Skin of body (tissue), 2 donors: Measurements from ENCODE around the gene MRPS22. TPM values are rescaled to one million over a fixed set of nuclear protein-coding genes. Genes with fewer than 3 reads are reported as not detected.
A peak's percentile ranks its signal among the peaks of the same experiment; 100 is the strongest.
"Not testable (repeated sequence)": the region's sequence is repeated elsewhere in the genome, so short reads cannot be mapped to it uniquely, and the experiment has no call there.

Source experiments
- DNase-seq: peaks from one replicate; lab custom pipeline; 2025; lab: John Stamatoyannopoulos, UW
- total RNA-seq: library from RNA; depleted of rRNA; stranded (reverse); fragments of >200 nt; gene quantifications from one replicate; pipeline ENCODE4 v1.2.3, GENCODE V29; 2014

MRPS22 gene
- total RNA-seq, 1 donor from 2014 or later, result 45.5 TPM

DNA sequence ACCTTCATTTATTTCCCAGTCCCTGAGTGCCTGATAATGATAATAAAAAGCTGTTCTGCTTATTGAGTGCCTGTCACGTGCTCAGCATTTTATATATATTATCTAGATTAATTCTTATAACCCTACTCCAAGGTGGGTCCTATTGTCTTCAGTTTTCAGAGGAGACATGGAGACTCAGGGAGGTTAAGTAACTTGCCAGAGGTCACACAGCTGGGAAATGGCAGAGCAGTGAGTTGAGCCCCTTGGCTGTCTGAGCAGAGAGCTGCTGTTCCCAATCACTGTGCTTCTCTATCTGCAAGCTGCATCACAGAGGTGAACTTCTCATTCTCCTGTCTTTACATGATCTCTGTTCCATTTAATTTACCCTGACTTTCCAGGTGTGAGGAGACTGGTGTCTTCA is 32.3 kb upstream of the MRPS22 start:
- no peak for DNase-seq

DNA sequence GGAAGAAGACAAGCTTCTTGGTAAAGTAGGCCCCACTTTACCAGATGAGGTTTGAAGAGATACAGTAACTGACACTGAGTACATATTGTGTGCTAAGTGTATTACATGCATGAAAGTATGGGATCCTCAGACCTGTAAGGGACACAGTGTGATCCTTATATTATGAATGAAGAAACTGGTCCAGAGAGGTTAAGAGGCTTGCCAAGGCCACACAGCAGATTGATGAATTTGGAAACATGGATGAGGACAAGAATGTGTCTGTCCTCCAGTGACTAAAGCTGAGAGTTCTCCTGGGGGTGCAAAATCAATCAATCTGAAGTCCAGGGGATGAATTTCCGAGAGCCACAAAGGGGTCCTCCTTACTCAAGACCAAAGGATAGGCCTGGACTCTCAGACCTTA is 31.4 kb upstream of the MRPS22 start:
- no peak for DNase-seq

DNA sequence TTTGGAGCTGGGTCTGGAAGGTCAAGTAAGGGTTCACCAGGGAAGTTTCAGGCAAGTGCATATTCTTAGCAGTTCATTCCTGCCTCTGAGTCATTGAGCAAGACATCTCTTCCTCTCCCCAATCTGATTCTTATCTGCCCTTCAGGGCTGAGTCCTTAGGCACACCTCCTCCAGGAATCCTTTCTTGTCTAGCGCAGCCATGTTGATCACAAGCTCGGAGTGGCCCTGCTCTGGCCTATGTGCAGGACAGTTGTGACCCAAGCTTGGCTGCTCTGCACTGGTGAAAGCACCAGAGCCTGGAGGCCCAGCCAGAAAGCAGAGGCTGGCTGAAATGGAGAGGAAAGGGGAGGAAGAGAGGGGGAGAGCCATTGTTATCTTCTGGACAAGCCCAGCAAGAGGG is 30.9 kb upstream of the MRPS22 start:
- no peak for DNase-seq

DNA sequence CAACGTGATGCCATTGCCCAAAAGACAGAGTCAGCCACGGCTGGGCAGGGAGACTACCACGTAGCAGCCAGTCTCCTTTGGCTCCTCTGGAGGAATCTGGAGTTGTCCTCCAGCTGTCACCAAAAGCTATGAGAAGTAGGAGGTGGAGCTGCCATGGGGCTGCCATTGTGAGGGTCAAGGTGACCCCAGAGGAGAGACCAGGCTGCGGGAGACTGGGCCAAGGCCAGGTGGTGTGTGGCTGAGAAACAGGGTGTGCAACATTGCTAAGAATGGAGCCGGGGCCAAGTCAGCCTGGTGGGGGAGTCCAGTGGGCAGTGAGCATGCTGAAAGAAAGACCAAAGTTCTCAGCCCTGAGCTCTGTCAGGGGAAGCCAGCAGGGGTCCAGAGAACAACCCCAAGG is 29.9 kb upstream of the MRPS22 start:
- DNase-seq, result no peak

DNA sequence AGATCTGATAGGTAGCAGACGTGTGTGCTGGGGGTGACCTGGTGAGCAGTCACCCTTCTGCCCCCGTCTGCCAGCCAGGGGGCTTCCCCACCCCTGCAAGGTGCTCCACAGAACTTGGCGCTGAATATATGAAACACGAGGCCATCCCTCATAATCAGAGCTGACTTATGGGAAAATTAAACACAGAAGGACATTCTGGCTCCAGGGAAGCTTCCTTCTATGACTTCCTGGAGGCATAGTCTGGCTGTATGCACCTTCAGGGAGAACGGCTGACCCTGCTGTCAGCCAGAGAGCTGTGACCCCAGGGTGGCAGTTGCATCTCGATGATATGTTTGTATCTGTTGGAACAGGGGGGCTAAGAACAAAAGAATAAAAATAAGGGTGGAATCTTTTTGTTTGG is 26.6 kb upstream of the MRPS22 start:
- no peak for DNase-seq

DNA sequence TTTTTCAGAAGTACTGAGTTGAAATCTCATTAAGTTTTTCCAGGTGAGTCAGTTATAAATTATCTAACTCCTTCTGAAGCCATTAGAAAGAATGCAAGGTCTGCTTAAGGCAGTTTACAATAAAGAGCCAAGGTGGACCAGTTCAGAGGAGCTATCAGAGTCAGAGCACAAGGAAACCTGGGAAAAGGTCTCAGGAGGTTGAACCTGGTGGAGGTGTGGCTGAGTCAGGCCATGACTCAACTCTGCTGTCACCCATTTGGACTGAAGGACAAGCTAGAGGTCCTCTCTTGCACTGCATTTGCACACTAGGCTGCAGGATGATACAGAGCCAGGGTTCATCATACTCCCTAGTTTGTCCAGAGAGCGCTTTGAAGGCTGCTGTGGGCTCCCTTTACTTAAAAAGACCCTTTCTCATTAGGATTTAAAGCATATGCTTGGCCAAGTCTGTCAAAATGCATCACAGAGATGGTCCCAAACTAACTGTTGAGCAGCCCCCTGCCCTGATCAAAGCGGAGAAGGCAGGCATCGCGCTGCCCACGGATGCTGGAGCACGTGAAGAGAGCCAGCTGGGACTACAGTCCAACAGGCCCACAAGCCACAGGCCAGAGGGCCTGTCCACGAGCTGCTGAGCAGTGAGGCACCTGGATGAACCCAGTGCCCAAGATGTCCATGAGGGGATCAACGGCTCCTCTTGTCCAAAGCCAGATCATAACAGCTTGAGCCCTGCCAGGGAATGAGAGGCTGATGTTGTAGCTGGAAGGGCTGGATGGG is 26.0 kb upstream of the MRPS22 start:
- DNase-seq, result no peak

DNA sequence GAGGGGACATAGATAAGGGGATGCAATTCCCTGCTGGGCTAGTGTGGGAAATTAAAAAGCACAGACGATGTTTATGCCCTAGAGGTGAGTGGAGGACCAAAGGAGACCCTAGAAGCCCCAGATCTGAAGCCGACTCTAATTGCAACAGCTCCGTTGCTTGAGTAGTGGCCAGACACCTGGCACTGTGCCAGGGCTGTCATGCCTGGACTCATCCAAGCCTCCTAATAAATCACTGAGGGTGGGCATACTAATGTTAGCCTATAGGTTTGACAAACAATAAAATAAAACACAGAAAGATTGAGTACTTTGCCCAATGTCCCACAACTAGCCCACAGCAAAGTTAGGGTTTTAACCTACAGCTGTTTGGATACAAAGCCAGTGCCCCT is 25.4 kb upstream of the MRPS22 start:
- no peak for DNase-seq

DNA sequence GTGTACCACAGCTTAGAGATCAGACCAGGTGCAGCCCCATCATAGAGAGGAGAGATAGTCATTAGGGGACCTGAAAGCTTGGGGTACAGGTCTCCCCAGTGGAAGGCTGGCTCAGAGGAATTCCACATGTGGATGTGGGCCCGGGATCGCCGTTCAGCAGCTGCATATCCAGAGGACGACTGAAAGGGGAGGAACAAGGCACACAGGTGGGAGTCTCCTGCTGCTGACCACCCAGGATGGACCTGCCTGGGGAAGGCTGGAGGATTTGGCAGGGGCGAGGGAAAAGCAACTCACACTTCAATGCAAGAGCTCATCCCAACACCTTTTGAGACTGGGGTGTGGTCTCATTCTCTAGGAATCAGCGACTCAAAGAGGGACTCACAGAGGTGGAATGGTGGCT is 25.0 kb upstream of the MRPS22 start:
- DNase-seq, result no peak

DNA sequence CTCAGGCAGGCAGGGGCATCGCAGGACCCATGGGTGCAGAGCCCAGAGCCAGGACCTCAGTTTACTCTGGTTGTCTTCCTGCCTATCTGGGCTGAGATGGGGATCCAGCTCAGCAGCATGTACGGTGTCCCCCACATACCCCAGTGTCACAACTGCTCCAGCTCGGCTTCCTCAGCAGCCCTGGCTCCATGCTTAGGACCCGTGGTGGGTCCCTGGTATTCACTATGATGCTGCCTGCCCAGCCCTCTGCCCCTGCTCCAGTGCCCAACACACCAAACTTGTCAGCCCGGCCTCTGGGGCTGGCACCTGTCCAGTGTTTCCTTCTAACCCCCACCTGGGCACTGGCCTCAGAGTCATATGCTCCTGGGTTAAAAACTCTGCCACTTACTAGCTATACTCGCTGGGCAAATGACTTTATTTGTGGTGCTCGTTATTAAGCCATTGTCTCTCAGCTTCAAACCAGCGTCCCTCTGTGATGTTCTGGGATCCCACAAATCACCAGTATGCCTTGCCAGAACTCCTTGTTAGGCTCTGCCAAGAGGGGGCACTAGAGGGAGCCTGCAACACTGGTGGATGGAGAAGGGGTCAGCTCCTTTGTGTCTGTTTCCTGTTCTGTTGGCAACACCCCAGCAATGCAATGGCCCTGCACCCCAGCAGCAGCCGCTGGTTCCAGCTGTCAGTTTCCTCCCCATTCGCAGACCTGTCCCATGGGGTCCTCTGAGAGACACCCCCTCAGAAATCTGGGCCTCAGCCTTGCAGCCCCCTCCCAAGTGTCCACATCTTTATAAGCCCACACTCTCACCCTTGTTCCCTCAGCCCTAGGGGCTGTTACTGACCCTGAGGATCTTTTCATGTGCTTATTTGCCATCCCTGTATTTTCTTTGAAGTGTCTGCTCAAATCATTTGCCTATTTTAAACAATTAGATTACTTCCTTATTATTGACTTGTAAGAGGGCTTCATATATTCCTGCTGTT is 24.1 kb upstream of the MRPS22 start:
- no peak for DNase-seq

DNA sequence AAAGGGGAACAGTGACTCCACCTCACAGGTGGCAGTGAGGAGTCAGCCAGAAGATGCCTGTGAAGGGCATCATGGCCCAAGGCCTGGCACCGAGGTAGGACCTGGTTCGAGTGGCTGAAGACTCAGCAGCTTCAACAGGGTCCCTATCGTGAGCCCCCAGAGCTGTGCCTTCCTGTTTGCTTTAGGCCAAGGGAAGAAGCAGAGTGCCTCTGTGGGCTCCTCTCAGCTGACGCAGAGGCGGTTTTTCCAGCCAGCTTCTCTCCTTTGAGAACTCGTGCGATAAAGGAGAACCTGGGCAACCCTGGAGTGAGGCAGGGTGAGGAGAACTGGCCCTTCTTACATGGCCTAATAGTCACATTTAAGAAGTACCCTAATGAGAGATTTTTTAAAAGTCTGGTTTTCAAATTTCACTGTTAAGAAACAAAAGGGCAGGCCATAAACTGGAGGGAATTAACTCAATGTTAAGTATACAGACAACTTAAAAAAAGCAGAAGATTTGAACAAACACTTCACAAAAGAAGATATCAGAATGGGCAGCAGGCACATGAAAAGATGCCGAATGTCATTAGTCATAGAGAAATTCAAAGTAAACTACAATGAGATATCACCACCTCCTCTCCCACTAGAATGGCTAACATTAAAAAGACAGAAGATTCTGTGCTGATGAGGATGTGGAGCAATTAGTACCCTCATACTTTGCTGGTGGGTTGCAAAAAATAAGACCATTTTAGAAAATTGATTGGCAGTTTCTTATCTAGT is 23.1 kb upstream of the MRPS22 start:
- DNase-seq, result no peak

DNA sequence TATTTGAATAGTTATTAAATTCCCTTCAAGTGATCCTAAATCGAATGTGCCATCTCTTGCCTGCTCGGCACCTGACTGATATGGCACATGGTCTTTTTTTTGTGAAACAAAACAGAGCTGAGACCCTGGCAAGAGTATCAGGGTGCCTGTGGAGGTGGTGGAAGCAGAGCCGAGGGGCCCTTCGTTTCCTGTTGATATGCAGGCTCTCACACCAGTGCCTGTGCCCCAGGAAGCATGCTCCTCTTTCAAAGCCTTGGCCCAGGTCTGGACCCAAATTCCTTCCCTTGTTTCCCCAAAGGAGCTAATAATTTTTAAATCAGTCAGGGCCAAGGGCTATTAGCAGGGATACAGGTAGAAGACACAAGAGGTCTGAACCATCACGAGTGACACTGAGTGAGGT is 21.5 kb upstream of the MRPS22 start:
- no peak for DNase-seq

DNA sequence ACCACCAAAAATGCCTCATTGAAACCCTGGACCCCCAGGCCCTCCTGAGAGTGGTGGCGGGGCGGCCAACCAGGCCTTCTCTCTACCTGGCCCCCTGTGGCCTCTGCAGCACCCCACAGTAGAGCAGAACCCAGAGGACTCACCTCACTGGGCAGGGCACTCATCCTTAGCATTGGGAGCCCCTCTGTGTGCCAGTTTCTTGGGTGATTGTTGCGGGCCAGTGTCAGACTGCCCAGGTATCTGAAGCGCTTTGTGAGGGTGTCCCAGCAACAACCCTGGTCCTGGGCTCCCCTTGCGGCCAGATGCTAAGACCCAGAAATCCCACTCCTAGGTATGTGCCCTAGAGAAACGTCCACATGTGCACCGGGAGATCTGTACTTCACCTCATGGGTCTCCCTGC is 20.7 kb upstream of the MRPS22 start:
- DNase-seq, result no peak

DNA sequence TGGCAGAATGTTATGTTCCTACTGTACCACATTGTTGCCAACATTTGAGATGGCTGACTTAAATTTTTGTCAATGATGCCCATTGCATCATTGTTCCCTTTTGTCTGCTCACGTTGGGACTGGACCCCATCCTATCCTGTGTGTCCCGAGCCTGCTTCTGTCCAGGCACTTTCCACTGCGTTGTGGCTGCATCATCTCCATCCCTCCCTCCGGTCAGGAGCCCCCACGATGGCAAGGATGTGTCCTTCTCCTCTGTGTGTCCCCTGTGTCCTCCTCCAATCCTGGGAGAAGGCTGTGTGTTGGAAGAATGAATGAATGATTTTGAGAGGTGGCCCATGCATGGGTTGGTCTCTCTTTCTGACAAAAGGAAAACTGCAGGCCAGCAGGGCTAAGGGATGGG is 19.4 kb upstream of the MRPS22 start:
- DNase-seq, result no peak

DNA sequence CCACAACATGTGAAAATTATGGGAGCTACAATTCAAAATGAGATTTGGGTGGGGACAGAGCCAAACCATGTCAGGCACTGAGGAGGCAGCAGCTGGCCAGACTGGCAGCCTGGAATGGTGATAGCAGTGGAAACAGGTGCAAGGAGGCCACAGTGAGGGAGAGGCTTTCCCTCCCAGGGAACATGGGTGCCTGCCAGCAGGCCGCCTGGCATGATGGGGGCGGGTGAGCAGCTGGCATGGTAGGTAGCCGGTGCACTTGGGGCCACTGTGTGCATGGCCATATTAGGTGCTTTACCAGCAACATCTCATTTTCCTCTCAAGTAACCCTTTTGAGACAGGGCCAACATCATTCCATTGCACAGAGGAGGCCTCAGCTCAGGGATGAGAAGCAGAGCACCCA is 18.3 kb upstream of the MRPS22 start:
- no peak for DNase-seq

DNA sequence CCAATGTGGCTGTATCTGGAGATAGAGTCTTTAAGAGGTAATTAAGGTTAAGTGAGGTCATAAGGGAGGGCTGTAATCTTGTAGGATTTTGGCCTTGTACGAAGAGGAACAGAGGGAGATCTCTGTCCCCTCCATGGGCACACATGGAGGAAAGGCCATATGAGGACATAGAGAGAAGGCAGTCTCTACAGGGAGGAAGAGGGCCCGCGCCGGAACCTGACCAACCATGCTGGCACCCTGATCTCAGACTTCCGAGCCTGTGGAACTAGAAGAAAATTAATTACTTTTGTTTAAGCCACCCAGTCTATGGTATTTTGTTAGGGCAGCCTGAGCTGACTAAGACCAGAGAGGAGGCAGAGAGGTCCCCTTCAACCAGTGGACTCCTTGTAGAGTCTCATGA is 17.7 kb upstream of the MRPS22 start:
- DNase-seq, result no peak

DNA sequence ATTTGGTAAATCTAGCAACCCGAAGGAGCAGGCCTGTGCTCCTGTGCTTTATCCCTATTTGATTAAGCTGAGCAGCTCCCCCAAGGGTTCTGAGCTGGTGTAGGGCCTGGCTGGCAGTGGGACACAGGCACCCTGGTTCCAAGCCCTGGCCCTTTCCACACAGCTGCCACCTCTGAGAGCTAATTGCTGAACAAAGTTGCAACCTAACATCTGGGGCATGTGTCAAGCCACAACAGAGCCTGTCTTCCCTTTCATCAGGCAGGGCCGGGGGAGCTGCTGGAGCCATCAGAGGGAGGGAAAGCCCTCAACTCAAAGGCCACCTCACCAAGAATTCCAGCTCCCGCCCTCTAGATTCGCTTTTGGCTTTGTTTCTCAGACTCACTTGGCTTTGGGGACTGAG is 17.1 kb upstream of the MRPS22 start:
- no peak for DNase-seq

DNA sequence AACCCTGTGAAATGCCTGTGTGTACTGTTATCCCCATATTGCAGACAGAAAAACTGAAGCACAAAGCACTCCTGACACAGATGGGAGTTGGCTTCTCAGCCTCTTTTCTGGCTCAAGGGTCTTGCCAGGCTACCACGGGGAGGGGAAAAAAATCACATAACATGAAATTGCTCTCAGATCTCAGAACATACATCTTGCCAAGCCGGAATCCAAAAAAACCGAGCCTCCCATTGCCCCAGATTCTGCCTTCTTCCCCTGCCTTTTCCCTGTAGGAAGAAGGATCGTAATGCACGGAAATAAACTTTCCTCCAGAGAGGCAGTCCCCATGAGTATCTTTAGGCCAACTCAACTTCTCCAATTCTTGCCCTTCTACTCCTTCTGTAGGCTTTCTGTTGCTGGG is 16.6 kb upstream of the MRPS22 start:
- DNase-seq, result no peak

DNA sequence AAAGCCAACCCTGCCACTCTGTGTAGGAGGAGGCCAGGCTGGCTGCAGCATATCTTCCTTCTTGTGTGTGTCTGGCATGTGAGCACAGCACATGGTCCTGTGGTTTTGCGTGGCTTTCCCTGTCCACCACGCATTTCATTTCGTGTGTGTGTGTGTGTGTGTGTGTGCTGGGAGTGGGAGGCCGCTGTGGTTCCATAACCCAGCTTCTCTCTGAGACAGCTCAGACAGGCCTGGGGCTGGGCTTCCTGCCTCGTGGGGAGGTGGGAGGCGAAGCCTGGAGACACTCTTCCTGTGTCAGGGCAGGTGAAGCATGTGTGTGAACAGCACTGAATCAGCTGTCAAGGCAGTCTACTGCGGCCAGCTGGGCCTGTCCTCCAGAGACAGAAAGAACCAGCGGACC is 16.0 kb upstream of the MRPS22 start:
- DNase-seq, result no peak

DNA sequence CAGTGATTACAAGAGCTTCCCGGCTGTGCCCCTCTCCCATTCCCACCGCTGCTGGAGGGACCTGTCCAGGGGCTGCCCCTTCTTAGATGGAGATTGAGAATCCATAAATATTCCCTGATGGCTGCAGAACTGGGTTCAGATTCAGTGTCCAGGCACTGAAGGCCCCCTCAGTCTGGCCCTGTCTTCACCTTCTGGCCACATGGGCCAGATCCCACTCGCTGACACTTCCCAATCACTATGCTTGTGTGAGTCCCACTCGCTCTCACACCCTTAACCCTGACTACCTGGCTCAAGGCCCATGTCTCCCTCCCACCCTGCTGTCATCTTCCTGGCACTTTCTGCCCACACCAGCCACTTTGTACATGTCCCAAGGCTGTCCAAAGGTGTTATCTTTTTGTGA is 15.5 kb upstream of the MRPS22 start:
- DNase-seq, result no peak

DNA sequence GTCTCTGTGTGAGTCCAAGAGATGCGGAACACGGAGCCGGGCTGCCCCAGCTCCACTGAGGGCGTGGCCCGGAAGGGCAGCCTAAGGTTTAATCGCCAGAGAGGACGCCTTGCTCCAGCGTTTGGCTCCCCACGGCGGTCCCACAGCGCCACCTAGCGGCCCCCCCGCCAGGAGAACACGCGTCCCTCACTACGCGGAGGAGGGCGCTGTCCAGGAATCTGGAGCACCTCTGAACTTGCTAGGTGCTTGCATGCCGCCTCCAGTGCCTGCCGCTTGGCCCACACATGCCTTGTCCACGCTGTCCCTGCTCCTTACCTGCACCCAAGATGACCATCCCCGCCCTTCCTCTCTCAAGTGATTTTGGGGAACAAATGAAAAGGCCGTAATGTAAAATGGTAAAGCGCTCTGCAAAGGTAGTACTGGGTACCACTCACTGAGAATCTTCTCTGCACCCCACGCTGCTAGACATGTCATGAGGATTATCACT is 14.4 kb upstream of the MRPS22 start:
- peak; percentile 28 for DNase-seq

DNA sequence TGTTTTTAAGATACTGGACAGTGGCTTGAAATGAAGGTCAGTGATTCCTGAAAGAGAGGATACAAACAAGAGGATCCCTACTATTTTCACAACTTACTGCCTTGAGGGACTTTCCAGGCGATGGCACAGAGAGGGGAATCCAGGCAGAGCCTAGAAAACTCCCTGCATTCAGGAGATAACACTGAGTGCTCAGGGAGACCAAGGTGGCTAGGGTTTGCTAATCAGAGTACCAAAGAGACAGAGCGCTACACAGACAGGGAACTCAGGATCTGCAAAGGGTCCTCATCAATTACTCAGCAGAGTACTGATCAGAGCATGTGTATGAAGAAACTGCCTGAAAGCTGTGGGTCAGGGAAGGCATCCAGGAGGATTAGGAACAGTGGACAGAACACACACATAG is 11.7 kb upstream of the MRPS22 start:
- no peak for DNase-seq

DNA sequence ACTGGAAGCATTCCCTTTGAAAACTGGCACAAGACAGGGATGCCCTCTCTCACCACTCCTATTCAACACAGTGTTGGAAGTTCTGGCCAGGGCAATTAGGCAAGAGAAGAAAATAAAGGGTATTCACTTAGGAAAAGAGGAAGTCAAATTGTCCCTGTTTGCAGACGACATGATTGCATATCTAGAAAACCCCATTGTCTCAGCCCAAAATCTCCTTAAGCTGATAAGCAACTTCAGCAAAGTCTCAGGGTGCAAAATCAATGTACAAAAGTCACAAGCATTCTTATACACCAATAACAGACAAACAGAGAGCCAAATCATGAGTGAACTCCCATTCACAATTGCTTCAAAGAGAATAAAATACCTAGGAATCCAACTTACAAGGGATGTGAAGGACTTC is 9.1 kb upstream of the MRPS22 start:
- DNase-seq, result not testable (repeated sequence)
